IMR-90 (cell line): ENCODE measurements around the gene BAZ2B.

Experiments
- FOS ChIP-seq: fragments of 150-350 bp; IDR thresholded peaks from 2 replicates; pipeline ENCODE4 v1.6.1; 2016; ENCODE audit warnings: low read depth, low read length
- MXI1 ChIP-seq: IDR thresholded peaks from 2 replicates; pipeline ENCODE4 v1.6.1; 2012; ENCODE audit warnings: low read depth, mild to moderate bottlenecking, low read length, moderate library complexity, borderline replicate concordance
- TF ChIP-seq, protein P1 (sequence below): conservative IDR thresholded peaks from 2 replicates; pipeline ENCODE4 v1.5.1; 2012; ENCODE audit warnings: mild to moderate bottlenecking, low read depth, low read length, improper control_type of control experiment

DNA sequence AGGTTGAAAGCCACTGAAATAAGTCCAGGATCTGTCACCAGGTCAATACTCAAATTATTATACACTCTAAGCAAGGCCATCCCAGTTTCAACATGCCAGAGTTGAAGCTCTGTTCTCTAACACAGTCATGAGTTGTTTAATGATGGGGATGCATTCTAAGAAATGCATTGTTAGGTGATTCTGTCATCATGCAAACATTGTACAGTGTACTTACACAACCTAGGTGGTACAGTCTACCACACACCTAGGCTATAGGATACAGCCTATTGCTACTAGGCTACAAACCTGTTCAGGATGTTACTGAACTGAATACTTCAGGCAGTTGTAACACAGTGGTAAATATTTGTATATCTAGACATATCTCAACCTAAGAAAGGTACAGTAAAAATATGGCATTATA is 162.2 kb downstream of the BAZ2B start:
- TF ChIP-seq, protein P1, sequence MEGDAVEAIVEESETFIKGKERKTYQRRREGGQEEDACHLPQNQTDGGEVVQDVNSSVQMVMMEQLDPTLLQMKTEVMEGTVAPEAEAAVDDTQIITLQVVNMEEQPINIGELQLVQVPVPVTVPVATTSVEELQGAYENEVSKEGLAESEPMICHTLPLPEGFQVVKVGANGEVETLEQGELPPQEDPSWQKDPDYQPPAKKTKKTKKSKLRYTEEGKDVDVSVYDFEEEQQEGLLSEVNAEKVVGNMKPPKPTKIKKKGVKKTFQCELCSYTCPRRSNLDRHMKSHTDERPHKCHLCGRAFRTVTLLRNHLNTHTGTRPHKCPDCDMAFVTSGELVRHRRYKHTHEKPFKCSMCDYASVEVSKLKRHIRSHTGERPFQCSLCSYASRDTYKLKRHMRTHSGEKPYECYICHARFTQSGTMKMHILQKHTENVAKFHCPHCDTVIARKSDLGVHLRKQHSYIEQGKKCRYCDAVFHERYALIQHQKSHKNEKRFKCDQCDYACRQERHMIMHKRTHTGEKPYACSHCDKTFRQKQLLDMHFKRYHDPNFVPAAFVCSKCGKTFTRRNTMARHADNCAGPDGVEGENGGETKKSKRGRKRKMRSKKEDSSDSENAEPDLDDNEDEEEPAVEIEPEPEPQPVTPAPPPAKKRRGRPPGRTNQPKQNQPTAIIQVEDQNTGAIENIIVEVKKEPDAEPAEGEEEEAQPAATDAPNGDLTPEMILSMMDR = no peak
- TF ChIP-seq MXI1 = no peak
- no peak for TF ChIP-seq FOS
